Psoas muscle (tissue), 8 donors: ENCODE measurements around the gene NT5C1B. TPM values are rescaled to one million over a fixed set of nuclear protein-coding genes. Genes with fewer than 3 reads are reported as not detected.

Experiments
- ATAC-seq, 4 donors: fragments of 200-7000 bp; cut with Tn5 transposase; one replicate each; pipeline ENCODE4 v1.9.1; 2020; ENCODE audit warnings: moderate library complexity in 3 of 4, mild to moderate bottlenecking in 2 of 4
- DNase-seq, 2 donors: peaks; one replicate each; pipeline ENCODE4 v3.0.0-alpha.2; 2020
- H3K27ac ChIP-seq: fragments of 200-600 bp; one replicate; pipeline ENCODE4 v1.8.0; 2022
- H3K27me3 ChIP-seq, 3 donors: fragments of 200-600 bp in 1 of 3; one replicate each; pipeline versions ENCODE4 v1.6.1 to v1.8.0; 2013 to 2022; ENCODE audit warnings: low read length in 2 of 3, mild to moderate bottlenecking in 2 of 3, moderate library complexity in 1 of 3; ENCODE audit not compliant: insufficient read depth in 3 of 3
- H3K36me3 ChIP-seq, 2 donors: fragments of 200-600 bp in 1 of 2; one replicate each; pipeline versions ENCODE4 v1.6.1 to v1.8.0; 2013 to 2022; ENCODE audit warnings: low read depth in 1 of 2, mild to moderate bottlenecking in 1 of 2, moderate library complexity in 1 of 2; ENCODE audit not compliant: insufficient read depth in 1 of 2
- H3K4me1 ChIP-seq: fragments of 200-600 bp; one replicate; pipeline ENCODE4 v1.8.0; 2022
- H3K4me3 ChIP-seq: fragments of 200-600 bp; one replicate; pipeline ENCODE4 v1.8.0; 2022; ENCODE audit warnings: mild to moderate bottlenecking
- H3K9me3 ChIP-seq: fragments of 200-600 bp; one replicate; pipeline ENCODE4 v1.8.0; 2022
- CTCF ChIP-seq: fragments of 200-600 bp; IDR thresholded peaks from one replicate; pipeline ENCODE4 v1.8.0; 2022; ENCODE audit warnings: antibody characterized with exemption
- WGBS, 3 donors: extraction: QIAGEN DNeasy Blood & Tissue Kit; methylation state at CpG; one replicate each; pipeline versions ENCODE4 v1.1.6 to v1.1.7; 2013; 5-methylcytosine and 5-hydroxymethylcytosine counted together
- intact Hi-C, 2 donors: fragments of 100-400 bp; cut with DNase I; formaldehyde crosslinking; loops; one replicate each; pipeline versions ENCODE4 v1.11.0 to v1.14.2; 2022
- polyA plus RNA-seq, 3 donors: library from polyadenylated mRNA; stranded (reverse); fragments of 200-250 nt; gene quantifications; one replicate each; pipeline ENCODE4 v1.2.3, GENCODE V29; 2013
- total RNA-seq, 4 donors: library from RNA; stranded (reverse); fragmentation: NEBNext Ultra II Directional in 2 of 4; extraction: Animal tissue kit (Norgen Biotek cat#: 25700) in 2 of 4; gene quantifications; one replicate each; pipeline versions ENCODE4 v1.2.1 to v1.2.4, GENCODE V29; 2021 to 2023
- donor health status: healthy with polysubstance abuse.
- donor health status: DM: no; HTN: no; CAD: no; lungs with moderate emphysema.
- donor health status: Bipolar disorder and iron deficiency.
- donor health status: healthy.
- donor health status: DM: yes; HTN: yes; CAD: no.
- donor health status: DM: no; HTN: no; CAD: no.
- donor health status: DM: no; HTN: no; CAD: no.
- donor health status: DM: yes; HTN: yes; CAD: no.

Gene NT5C1B
- total and polyA plus RNA-seq, 7 donors: not detected

GRCh38 chr2:18527326-18527725, 62.0 kb downstream of the NT5C1B start:
- DNase-seq (no peak), ATAC-seq (no peak)
- no peak overlapping the region for H3K4me3 ChIP-seq
- TF ChIP-seq CTCF: no peak
- H3K36me3 ChIP-seq: no peaks in the 10 kb centered on the region
- H3K9me3 ChIP-seq: no peaks in the 10 kb centered on the region
- intact Hi-C loops: loop anchor here in 1 of 2 donors (10.0 kb wide), 1 partner anchor 827 kb away; the partner anchor contains the start of gene OSR1
- 66 to 90% (median 82%) methylated on average over 2 of the region's 2 CpGs for WGBS, 3 donors
- H3K4me1 ChIP-seq: no peaks in the 10 kb centered on the region
- no peaks in the 10 kb centered on the region for H3K27me3 ChIP-seq
- no peak overlapping the region for H3K27ac ChIP-seq

GRCh38 chr2:18526429-18526828, 62.9 kb downstream of the NT5C1B start:
- Histone ChIP-seq H3K4me3 (no peak overlapping the region), H3K9me3 (no peaks in the 10 kb centered on the region), H3K4me1 (no peaks in the 10 kb centered on the region), H3K27me3 (no peaks in the 10 kb centered on the region), H3K36me3 (no peaks in the 10 kb centered on the region), H3K27ac (no peak overlapping the region)
- intact Hi-C loops: loop anchor here in 1 of 2 donors (10.0 kb wide), 1 partner anchor 828 kb away; the partner anchor contains the start of gene OSR1
- DNase-seq (no peak), ATAC-seq (no peak)
- no peak for TF ChIP-seq CTCF
- WGBS, 3 donors: 69 to 82% (median 81%) methylated on average over 7 of the region's 7 CpGs

- Histone ChIP-seq H3K27me3 (no peaks in the 10 kb centered on the region), H3K27ac (no peak overlapping the region), H3K36me3 (no peaks in the 10 kb centered on the region), H3K4me1 (peaks cover under 1% of the 10 kb centered on the region), H3K4me3 (no peak overlapping the region), H3K9me3 (no peaks in the 10 kb centered on the region)
- DNase-seq: no peak
- intact Hi-C loops: loop anchor here in 1 of 2 donors (10.0 kb wide), 1 partner anchor 829 kb away; the partner anchor contains the start of gene OSR1
- no peak for ATAC-seq
- WGBS, 3 donors: 85 to 91% (median 91%) methylated on average over 3 of the region's 3 CpGs
- TF ChIP-seq CTCF: no peak
Observed at GRCh38 chr2:18525852-18526251, 63.5 kb downstream of the NT5C1B start.

- Histone ChIP-seq H3K4me1 (peaks cover 6% of the 10 kb centered on the region), H3K36me3 (no peaks in the 10 kb centered on the region), H3K9me3 (no peaks in the 10 kb centered on the region), H3K27ac (no peak overlapping the region), H3K4me3 (no peak overlapping the region), H3K27me3 (no peaks in the 10 kb centered on the region)
- no peak for DNase-seq
- 62 to 90% (median 68%) methylated on average over 2 of the region's 2 CpGs for WGBS, 3 donors
- ATAC-seq: peak in 2 of 4 donors; percentile 42 to 54
- intact Hi-C loops: loop anchor here in 1 of 2 donors (10.0 kb wide), 1 partner anchor 830 kb away; the partner anchor contains the start of gene OSR1
- no peak for TF ChIP-seq CTCF
Observed at GRCh38 chr2:18525236-18525635, 64.1 kb downstream of the NT5C1B start.
